ENCODE results near the gene LIPA. TPM values are rescaled to one million over a fixed set of nuclear protein-coding genes. Genes with fewer than 3 reads are reported as not detected.

The LIPA gene
- total RNA-seq, 1 donor from 2014 or later = 70.2 TPM

GRCh38 chr10:89270153-89270483 lies 18.5 kb upstream of the LIPA start:
- no peaks in the 10 kb centered on the region for H3K9me3 ChIP-seq (ENCODE audit: insufficient read depth, low read depth, low read length)
- FAIRE-seq = no peak
- Mint-ChIP-seq H3K4me1 (ENCODE audit: low read depth, unreplicated experiment) (peaks cover 7% of the 10 kb centered on the region), H3K9me3 (ENCODE audit: unreplicated experiment) (peaks cover 1% of the 10 kb centered on the region), H3K4me3 (ENCODE audit: unreplicated experiment) (no peak overlapping the region), H3K27ac (ENCODE audit: unreplicated experiment) (no peak overlapping the region), H3K36me3 (ENCODE audit: low read depth, unreplicated experiment) (no peaks in the 10 kb centered on the region), H3K27me3 (ENCODE audit: low read depth, unreplicated experiment) (no peaks in the 10 kb centered on the region)
- H4K20me1 ChIP-seq (ENCODE audit: insufficient read depth, low read length) = no peaks in the 10 kb centered on the region
- no peaks in the 10 kb centered on the region for H3K79me2 ChIP-seq (ENCODE audit: insufficient read depth, low read length)
- no peak overlapping the region for H3K27ac ChIP-seq (ENCODE audit: low read depth, low read length)
- peaks cover 2% of the 10 kb centered on the region for H3K4me1 ChIP-seq (ENCODE audit: insufficient read depth, low read length)
- no peaks in the 10 kb centered on the region for H3K27me3 ChIP-seq (ENCODE audit: insufficient read depth, low read length)
- H3K36me3 ChIP-seq (ENCODE audit: insufficient read depth, low read length) = no peaks in the 10 kb centered on the region
- no peak overlapping the region for H3K4me2 ChIP-seq (ENCODE audit: low read length)
- no peak for TF ChIP-seq CTCF (IDR thresholded peaks at IDR 0.05; ENCODE audit: insufficient read depth, low read depth, low read length)
- no peak for TF ChIP-seq EZH2 (IDR thresholded peaks at IDR 0.05; ENCODE audit: insufficient read depth, low read length)
- H3K4me3 ChIP-seq (ENCODE audit: insufficient read depth, low read depth, low read length) = no peak overlapping the region
- no peak overlapping the region for H3K9ac ChIP-seq (ENCODE audit: low read length)
- no peak for DNase-seq (ENCODE audit: low read depth)
- no peak overlapping the region for H2AFZ ChIP-seq (ENCODE audit: low read depth, low read length)

- TF ChIP-seq CTCF (IDR thresholded peaks at IDR 0.05; ENCODE audit: insufficient read depth, low read depth, low read length) (no peak), EZH2 (IDR thresholded peaks at IDR 0.05; ENCODE audit: insufficient read depth, low read length) (no peak)
- Mint-ChIP-seq H3K36me3 (ENCODE audit: low read depth, unreplicated experiment) (no peaks in the 10 kb centered on the region), H3K4me1 (ENCODE audit: low read depth, unreplicated experiment) (peaks cover 2% of the 10 kb centered on the region), H3K9me3 (ENCODE audit: unreplicated experiment) (peaks cover 1% of the 10 kb centered on the region), H3K27me3 (ENCODE audit: low read depth, unreplicated experiment) (no peaks in the 10 kb centered on the region), H3K27ac (ENCODE audit: unreplicated experiment) (no peak overlapping the region), H3K4me3 (ENCODE audit: unreplicated experiment) (no peak overlapping the region)
- no peak for DNase-seq (ENCODE audit: low read depth)
- H2AFZ ChIP-seq (ENCODE audit: low read depth, low read length) = no peak overlapping the region
- no peaks in the 10 kb centered on the region for H3K79me2 ChIP-seq (ENCODE audit: insufficient read depth, low read length)
- no peaks in the 10 kb centered on the region for H3K27me3 ChIP-seq (ENCODE audit: insufficient read depth, low read length)
- no peak overlapping the region for H3K9ac ChIP-seq (ENCODE audit: low read length)
- H3K4me3 ChIP-seq (ENCODE audit: insufficient read depth, low read depth, low read length) = no peak overlapping the region
- H4K20me1 ChIP-seq (ENCODE audit: insufficient read depth, low read length) = no peaks in the 10 kb centered on the region
- H3K27ac ChIP-seq (ENCODE audit: low read depth, low read length) = no peak overlapping the region
- H3K9me3 ChIP-seq (ENCODE audit: insufficient read depth, low read depth, low read length) = no peaks in the 10 kb centered on the region
- no peak overlapping the region for H3K4me2 ChIP-seq (ENCODE audit: low read length)
- no peak for FAIRE-seq
- H3K4me1 ChIP-seq (ENCODE audit: insufficient read depth, low read length) = no peaks in the 10 kb centered on the region
- H3K36me3 ChIP-seq (ENCODE audit: insufficient read depth, low read length) = no peaks in the 10 kb centered on the region
Observed at GRCh38 chr10:89269433-89270152, 18.0 kb upstream of the LIPA start.

- no peaks in the 10 kb centered on the region for H3K27me3 ChIP-seq (ENCODE audit: insufficient read depth, low read length)
- FAIRE-seq (no peak), DNase-seq (ENCODE audit: low read depth) (no peak)
- no peaks in the 10 kb centered on the region for H4K20me1 ChIP-seq (ENCODE audit: insufficient read depth, low read length)
- Mint-ChIP-seq H3K4me3 (ENCODE audit: unreplicated experiment) (no peak overlapping the region), H3K27ac (ENCODE audit: unreplicated experiment) (no peak overlapping the region), H3K36me3 (ENCODE audit: low read depth, unreplicated experiment) (no peaks in the 10 kb centered on the region), H3K4me1 (ENCODE audit: low read depth, unreplicated experiment) (peaks cover 7% of the 10 kb centered on the region), H3K9me3 (ENCODE audit: unreplicated experiment) (no peaks in the 10 kb centered on the region), H3K27me3 (ENCODE audit: low read depth, unreplicated experiment) (no peaks in the 10 kb centered on the region)
- peaks cover 7% of the 10 kb centered on the region for H3K9me3 ChIP-seq (ENCODE audit: insufficient read depth, low read depth, low read length)
- H2AFZ ChIP-seq (ENCODE audit: low read depth, low read length) = no peak overlapping the region
- H3K27ac ChIP-seq (ENCODE audit: low read depth, low read length) = no peak overlapping the region
- peaks cover 7% of the 10 kb centered on the region for H3K4me1 ChIP-seq (ENCODE audit: insufficient read depth, low read length)
- H3K36me3 ChIP-seq (ENCODE audit: insufficient read depth, low read length) = no peaks in the 10 kb centered on the region
- no peak overlapping the region for H3K9ac ChIP-seq (ENCODE audit: low read length)
- no peak for TF ChIP-seq EZH2 (IDR thresholded peaks at IDR 0.05; ENCODE audit: insufficient read depth, low read length)
- TF ChIP-seq CTCF (IDR thresholded peaks at IDR 0.05; ENCODE audit: insufficient read depth, low read depth, low read length) = no peak
- H3K79me2 ChIP-seq (ENCODE audit: insufficient read depth, low read length) = no peaks in the 10 kb centered on the region
- H3K4me2 ChIP-seq (ENCODE audit: low read length) = no peak overlapping the region
- H3K4me3 ChIP-seq (ENCODE audit: insufficient read depth, low read depth, low read length) = no peak overlapping the region
Observed at GRCh38 chr10:89266721-89267453, 15.3 kb upstream of the LIPA start.

Data from astrocyte (in vitro differentiated cells and primary cell).